HG03159 (cell line): Measurements from ENCODE around the gene THSD7A.

Experiments used
- ATAC-seq: cut with Tn5 transposase; IDR thresholded peaks from one replicate; pipeline ENCODE4 v1.9.1; 2021; ENCODE audit warnings: mild to moderate bottlenecking, moderate library complexity; ENCODE audit not compliant: unreplicated experiment

Gene THSD7A, protein sequence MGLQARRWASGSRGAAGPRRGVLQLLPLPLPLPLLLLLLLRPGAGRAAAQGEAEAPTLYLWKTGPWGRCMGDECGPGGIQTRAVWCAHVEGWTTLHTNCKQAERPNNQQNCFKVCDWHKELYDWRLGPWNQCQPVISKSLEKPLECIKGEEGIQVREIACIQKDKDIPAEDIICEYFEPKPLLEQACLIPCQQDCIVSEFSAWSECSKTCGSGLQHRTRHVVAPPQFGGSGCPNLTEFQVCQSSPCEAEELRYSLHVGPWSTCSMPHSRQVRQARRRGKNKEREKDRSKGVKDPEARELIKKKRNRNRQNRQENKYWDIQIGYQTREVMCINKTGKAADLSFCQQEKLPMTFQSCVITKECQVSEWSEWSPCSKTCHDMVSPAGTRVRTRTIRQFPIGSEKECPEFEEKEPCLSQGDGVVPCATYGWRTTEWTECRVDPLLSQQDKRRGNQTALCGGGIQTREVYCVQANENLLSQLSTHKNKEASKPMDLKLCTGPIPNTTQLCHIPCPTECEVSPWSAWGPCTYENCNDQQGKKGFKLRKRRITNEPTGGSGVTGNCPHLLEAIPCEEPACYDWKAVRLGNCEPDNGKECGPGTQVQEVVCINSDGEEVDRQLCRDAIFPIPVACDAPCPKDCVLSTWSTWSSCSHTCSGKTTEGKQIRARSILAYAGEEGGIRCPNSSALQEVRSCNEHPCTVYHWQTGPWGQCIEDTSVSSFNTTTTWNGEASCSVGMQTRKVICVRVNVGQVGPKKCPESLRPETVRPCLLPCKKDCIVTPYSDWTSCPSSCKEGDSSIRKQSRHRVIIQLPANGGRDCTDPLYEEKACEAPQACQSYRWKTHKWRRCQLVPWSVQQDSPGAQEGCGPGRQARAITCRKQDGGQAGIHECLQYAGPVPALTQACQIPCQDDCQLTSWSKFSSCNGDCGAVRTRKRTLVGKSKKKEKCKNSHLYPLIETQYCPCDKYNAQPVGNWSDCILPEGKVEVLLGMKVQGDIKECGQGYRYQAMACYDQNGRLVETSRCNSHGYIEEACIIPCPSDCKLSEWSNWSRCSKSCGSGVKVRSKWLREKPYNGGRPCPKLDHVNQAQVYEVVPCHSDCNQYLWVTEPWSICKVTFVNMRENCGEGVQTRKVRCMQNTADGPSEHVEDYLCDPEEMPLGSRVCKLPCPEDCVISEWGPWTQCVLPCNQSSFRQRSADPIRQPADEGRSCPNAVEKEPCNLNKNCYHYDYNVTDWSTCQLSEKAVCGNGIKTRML (N-terminal part only)

DNA sequence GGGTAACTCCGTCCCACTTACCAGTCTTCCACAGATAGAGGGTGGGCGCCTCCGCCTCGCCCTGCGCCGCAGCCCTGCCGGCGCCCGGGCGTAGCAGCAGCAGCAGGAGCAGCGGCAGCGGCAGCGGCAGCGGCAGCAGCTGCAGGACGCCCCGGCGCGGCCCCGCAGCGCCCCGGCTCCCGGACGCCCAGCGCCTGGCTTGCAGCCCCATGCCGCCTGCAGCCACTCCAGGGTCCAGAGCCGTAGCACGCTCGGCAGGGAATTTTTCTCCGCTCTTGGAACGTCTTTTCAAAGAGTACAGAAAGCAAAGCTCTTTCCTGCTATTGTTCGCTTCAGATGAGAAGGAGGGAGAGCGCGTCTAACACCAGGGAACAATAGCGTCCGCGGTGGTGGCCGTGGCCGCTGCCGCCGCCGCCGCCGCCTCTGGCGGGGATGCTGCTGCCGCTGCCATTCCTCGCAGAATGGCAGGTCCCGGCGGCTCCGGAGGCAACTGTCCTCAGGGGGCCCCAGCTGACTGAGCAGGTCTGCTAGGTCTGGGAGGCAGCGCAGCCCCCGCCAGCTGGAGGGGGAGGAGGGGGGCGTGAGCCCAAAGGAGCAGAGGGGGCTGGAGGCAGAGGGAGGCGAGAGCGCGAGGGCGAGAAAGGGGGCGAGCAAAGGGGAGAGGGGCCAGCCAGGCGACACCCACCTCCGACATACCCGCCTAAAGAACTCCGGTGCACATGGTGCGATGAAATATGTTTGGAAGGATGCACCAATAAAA lies at the start of gene THSD7A:
TSS of gene THSD7A (minus strand) at position 463 of the 760 bp plus-strand sequence. CDS start at position 211, 252 bp downstream.
- peak; percentile 64 for ATAC-seq

DNA sequence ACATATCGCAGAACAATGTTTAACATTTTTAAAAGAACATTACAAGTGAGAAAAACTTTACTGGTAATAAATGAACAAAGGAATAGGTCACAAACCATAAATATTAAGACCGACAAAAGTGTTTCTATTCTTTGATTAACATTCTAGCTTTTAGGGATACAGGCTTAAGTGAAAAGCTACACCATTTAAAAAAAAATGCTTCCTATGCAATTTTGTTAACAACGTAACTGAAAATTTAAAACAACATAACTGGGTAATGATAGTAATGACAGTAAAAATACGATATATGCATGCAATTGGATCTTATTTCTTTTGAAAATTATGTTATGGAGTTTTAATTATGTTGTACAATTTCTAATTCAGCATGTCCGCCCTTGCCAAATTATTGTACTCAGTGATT lies 49.7 kb upstream of the THSD7A start:
- ATAC-seq = no peak

DNA sequence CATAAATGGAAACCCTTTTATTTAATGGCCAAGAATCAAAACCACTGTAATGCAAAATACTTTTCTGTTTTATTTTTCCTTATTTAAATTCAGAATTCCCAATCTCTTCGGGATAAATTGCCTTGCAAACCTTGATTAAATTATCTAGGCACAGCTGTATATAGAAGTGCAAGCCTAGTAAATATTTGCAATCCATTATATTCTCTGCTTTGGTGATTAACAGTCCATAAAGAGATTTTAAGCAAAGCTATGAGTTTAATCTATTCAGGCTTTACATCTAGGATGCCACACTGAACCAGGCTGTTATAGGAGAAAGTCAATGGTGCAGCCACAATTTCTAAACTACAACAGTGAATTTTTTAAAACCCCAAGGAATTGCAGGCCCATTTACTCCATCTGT lies 43.6 kb upstream of the THSD7A start:
- no peak for ATAC-seq

DNA sequence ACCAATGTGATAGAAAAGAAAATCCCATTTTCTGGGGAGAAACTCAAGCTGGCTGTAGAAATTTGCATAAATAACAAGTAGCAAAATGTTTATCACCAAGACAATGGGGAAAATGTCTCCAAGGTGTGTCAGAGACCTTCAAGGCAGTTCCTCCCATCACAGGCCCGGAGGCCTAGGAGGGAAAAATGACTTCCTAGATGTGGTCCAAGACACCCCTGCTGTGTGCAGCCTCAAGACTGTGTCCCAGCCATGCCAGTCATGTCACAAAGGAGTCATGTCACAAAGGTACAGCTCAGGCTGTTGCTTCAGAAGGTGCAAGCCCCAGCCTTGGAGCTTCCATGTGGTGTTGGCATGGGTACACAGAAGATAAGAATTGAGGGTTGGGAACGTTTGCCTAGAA lies 33.7 kb upstream of the THSD7A start:
- no peak for ATAC-seq

DNA sequence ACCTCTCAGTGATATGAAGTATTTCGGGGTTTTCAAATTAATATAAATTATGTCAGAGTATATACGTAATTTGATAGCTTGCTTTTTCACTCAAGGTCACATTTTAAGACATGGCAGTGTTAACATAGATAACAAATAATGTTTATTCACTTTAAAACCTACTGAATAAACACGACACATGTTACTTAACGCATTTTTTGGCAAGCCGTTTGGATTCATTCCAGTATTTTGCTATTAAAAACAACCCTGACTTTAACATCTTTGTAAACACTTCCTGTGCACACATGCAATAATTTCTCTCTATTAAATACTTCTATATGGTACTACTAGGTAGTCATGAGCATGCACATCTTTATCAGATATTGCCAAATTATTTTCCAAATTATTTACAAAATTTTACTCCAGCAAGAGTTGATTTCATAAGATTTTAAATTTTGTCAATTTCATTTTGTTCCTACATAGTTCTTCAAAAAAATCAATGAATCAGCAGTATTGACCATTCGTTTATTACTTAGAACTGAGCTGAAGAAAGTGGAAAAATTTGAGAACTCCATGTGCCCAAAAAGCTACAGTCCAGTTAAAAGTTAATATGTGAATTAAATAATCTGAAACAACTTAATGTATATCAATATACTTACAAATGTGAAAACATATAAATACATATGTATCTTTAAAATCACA lies 26.8 kb upstream of the THSD7A start:
- ATAC-seq = no peak

DNA sequence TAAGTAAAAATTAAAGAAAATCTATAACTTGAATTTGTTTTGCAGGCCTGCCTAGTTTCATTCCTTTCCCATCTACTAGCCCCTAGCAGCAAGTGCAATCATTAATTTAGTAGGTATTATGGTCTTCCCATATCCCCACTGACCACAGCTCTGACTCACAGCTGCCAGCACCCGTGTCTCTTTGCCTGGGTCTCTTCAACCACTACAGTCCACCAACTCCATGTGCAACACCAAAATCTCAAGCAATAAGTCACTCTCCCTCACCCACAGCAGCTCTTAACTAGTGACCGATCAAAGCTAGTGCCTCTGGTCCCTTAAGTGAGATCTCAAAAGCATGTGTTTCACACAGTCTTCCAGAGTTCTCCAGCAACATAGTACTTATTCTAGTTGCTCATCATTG lies 26.0 kb upstream of the THSD7A start:
- ATAC-seq = no peak

DNA sequence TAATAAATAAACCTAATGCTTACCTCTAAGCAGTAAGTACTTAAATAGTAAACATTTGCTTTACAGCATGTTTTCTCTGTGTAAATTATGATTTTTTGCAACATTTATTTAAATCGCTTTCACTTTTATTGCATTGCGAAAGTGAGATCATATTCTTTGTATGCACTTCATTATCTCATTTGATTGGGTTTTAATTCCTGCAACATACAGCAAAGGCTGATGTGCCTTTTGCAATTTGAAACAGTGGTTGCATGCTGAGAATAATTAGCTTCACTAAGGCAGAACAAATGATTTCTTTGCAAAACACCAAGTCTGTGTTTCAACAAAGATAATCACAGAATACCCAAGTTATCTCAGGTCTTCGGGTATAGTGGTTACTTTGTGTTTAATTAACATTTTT lies 16.3 kb upstream of the THSD7A start:
- ATAC-seq = no peak

DNA sequence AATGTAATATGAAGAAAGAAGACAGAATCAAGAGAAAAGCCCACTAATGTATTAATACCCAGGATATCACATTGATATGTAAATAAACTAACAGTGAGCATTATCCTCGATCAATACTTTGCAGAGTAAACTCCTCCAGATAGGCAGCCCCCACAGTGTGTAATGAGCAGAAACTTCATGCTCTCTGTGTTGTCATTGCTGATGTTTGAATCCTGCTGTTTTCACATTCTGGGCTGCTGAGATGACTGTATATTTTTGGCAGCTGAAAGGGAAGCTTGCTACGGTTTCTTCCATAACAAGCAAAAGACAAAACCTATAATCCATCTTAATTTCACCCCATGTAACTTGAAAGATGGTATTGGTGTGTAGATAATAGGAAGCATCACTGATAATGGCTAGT lies 15.3 kb upstream of the THSD7A start:
- ATAC-seq = no peak

DNA sequence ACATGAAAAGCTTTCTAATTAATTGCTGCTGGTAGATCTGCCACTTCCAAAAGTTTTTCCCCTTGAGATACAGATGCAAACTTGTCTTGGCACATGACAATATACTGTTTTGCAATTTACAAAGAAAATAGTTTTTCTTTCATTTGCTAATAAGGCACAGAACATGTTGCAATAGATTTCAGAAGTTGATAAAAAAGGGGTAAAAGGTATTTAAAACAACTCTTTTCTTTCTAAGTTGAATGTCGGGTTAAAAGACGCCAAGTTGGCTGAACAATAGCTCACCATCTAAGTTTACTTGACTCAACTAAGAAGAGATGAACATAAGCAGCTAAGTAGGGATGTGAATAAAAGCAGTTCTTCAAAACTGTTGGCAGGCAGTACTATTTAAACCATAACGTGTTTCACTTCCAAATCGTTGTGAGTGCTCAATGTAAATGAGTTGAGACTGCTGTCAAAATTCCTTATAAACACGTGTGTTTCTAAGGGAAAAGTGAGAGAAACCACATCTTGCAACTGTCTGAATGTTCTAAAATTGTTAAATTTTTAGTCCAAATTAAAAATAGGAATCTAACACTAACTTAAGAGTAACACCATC lies 14.5 kb upstream of the THSD7A start:
- no peak for ATAC-seq

DNA sequence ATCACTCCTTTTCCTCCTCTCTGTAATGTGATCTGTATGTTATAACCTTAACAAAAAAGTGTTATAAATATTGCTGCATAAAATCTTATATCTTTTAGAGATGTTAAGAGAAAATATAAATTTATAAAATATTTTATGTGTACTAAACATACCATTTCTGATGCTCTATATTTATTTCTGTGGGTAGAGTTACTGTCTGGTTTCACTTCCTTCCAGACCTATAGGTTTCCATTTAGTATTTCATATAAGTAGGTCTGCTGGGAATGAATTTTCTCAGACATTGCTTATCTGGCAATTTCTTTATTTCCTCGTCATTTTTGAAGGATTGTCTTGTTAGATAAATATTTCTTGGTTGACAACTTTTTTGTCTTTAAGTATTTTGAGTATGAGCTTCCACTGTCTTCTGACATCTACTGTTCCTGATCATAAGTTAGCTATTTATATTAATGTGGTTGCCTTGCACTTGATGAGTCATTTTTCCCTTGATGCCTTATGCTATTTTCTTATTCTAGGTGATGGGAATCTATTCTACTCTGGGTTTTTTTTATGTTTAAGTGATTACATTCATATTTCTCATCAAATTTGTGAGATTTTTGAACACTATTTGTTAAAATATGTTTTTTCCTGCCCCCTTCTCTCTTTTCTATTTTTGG lies 11.2 kb upstream of the THSD7A start:
- ATAC-seq = peak; percentile 43

DNA sequence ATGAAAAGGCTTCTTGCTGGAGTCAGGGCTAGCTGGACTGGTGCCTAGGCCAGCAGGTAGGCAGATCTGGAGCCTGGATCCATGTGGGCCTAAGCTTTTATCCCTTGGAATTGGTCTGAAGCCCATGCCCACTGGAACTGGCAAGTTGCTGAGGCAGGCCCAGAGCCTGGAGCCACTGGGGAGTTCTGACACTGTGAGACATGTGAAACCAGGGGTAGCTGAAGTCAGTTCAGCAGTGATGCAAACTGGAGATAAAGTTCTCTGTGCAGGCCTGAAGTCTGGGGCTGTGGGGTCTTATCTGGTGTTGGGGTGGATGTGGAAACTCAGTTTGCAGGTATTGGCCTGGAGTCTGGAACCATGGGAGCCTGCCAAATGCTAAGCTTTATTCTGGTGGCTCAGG lies 9.7 kb upstream of the THSD7A start:
- ATAC-seq = no peak

DNA sequence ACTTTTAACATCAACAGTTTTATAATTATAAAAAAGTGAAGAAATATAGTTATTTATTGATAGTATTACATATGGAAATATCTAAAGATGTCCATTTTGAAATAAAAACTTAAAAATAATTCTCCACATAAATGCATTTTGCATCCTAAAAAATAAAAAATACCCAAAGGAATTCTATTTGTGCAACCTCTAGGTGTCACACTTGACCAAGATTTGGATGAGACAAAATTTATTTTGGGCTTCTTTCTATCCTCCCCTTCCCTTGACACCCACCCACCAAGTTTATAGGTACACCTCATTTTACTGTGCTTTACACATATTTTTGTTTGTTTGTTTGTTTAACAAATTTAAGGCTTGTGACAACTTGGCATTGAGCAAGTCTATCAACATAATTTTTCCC lies 3.3 kb upstream of the THSD7A start:
- ATAC-seq = no peak

DNA sequence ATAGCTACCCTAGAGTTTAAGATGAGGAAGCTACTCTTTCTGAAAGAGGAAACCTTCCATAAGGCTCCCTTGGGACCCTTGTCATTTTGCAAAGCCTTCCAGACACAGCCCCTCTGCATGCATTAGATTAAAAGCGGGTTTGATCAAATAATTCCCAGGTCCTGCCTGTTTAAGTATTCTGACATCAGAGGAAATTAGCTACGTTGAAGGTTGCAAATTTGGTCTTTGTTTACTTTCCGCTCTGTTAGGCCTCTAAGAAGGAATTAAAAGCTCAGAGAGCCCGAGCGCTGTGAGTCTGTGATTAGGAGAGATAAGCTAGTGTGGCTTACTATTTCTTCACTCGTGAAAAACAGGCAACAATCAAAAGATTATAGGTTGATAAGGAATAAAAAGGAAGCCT lies 1.4 kb upstream of the THSD7A start:
- ATAC-seq = no peak

DNA sequence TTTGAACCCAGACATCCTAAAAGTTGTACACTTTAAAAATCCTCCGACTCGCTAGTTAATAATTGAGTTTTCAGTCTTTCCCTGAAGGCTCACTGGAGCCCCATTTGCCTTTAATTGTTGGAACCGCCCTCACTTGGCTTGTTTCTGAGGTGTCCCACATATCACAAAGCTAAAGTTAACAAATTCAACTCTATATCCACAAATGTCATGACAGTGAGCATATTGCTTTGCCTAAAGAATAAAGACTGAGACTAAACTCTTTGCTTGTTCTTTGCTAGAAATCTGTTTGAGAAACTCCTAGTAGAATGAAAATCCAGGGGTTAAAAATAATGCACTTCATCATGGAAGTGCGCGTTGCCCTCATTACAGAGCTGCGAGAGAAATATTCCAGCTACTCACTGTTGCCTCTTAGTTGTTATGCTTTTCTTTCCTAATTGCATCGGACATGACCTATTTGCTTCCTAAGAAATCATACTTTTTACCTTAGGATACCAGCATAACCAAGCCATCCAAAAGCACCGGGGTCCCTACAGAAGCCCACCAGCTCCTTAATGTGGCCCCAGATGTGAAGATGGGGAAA lies 752 bp downstream of the THSD7A start:
- no peak for ATAC-seq

DNA sequence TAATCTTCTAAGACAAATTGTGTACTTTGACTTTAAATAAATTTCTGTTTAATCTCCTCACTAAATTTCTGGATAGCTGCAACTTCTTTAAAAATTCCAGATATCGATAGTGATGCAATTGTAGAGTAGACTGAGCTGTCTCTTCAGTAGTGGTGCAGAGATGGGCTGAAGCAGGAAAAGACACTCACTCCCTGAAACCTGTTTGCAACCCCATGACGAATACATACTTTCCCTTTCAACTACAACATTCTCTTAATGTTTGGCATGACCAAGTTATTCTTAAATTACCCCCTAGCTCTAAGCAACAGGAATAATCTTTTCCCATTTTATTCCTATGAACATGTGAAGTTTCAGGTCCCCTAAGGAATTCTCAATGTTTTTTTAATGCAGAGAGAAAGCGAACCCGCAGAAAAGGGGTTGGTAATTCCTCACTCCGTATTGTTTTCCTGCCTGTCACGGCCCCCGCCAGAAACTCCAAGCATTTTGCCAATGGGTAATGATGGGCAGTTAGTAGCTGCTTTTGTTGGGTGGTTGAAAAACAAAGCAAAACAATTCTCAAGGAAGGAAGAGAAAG lies 1.3 kb downstream of the THSD7A start:
- ATAC-seq = no peak

DNA sequence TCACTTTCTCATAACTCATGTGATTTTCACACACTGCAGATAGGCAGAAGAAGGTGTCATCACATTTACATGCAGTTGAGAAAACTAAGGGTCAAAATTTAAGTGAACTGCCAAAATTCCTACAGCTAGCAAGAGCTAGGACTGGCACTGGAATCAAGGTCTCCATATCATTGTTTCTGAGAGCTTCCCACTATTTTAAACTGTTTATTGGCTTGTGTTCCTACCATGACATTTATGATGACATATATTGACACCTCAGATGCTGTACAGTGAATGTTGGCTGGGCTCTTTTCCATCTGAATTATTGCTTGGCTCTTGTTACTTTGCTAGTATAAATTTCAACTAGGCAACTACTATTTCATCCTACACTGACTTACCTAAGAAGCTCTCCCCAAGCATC lies 2.0 kb downstream of the THSD7A start:
- ATAC-seq = no peak

DNA sequence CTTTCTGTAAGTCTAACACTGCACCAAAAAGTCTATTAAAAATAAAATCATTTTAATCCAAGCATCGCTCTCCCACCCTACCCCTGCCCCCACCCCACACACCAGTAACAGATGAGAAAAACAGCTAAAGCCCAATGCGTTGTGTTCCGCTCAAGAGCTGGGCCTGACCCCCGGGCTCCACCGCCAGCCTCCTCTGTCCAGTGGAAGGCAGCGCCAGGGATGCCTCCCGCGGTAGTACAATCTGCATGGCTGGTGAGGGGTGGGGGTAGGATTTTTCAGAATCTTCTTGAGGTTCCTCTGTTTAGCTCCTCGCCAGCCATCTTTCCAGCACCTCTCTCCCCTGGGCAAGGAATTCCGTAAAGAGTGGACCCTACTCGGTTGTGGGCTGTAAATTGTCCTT lies 12.1 kb downstream of the THSD7A start:
- no peak for ATAC-seq

DNA sequence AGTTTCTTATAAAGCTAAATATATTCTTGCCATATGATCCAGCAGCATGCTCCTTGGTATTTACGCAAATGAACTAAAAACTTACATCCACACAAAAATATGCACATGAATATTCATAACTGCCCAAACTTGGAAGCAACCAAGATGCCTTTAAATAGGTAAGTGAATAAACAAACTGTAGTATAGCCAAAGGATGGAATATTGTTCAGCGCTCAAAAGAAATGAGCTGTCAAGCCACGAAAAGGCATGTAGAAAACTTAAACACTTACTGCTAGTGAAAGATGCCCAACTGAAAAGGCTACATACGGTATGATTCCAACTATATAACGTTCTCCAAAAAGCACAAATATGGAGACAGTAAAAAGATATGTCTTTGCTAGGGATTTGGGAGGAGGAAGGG lies 12.7 kb downstream of the THSD7A start:
- ATAC-seq = no peak
